SK-N-SH (cell line): ENCODE results near the gene C17orf113. TPM values are rescaled to one million over a fixed set of nuclear protein-coding genes. Genes with fewer than 3 reads are reported as not detected.

Experiments used
- CTCF ChIA-PET: fragments of 300-600, 350-600 bp; formaldehyde crosslinking; extraction: SDS; loops from one replicate; lab custom pipeline; 2021; lab: Yijun Ruan, JAX
- POLR2A ChIA-PET: fragments of 350-600 bp; sonication (Branson Sonifier 250); formaldehyde crosslinking; extraction: SDS; loops from one replicate; lab custom pipeline; 2020; ENCODE audit warnings: antibody characterized with exemption, inconsistent platforms; lab: Yijun Ruan, JAX
- DNase-seq: peaks from one replicate; pipeline ENCODE4 v3.0.0; 2012
- H2AFZ ChIP-seq: fragments of 200-600 bp; sonication (generic); 2 replicates; pipeline ENCODE4 v1.8.1; 2016; ENCODE audit warnings: antibody characterized with exemption, mild to moderate bottlenecking, low read depth
- H3F3A ChIP-seq: fragments of 200-600 bp; sonication (generic); replicated peaks from 2 replicates; pipeline ENCODE3; 2016; ENCODE audit warnings: antibody characterized with exemption, mild to moderate bottlenecking; ENCODE audit not compliant: insufficient read depth
- H3K27ac ChIP-seq, 2 experiments: fragments of 200-500 bp in 1 of 2; fragments of 200-600 bp in 1 of 2; sonication (Bioruptor generic) in 1 of 2; sonication (generic), shearing (Covaris generic) in 1 of 2; 2 replicates each; pipeline versions ENCODE4 v1.5.1 to v1.6.1; 2014 to 2016; ENCODE audit warnings: low read depth in 2 of 2, inconsistent platforms in 1 of 2, low read length in 1 of 2, mild to moderate bottlenecking in 1 of 2, mixed read lengths in 1 of 2
- H3K27me3 ChIP-seq: fragments of 200-600 bp; sonication (generic), shearing (Covaris generic); 2 replicates; pipeline ENCODE4 v1.6.1; 2016; ENCODE audit warnings: mixed run types; ENCODE audit not compliant: insufficient read depth
- H3K36me3 ChIP-seq, 2 experiments: fragments of 200-500 bp in 1 of 2; fragments of 200-600 bp in 1 of 2; sonication (Bioruptor generic) in 1 of 2; sonication (generic) in 1 of 2; replicated peaks in 1 of 2; 2 replicates each; pipeline versions ENCODE3 to v1.5.1; 2014 to 2016; ENCODE audit warnings: low read length in 1 of 2, mild to moderate bottlenecking in 1 of 2; ENCODE audit not compliant: insufficient read depth in 2 of 2, control insufficient read depth in 1 of 2
- H3K4me1 ChIP-seq, 2 experiments: fragments of 200-500 bp in 1 of 2; fragments of 200-600 bp in 1 of 2; sonication (Bioruptor generic) in 1 of 2; sonication (generic), shearing (Covaris generic) in 1 of 2; 2 replicates each; pipeline versions ENCODE4 v1.5.1 to v1.6.1; 2014 to 2016; ENCODE audit warnings: low read depth in 1 of 2, low read length in 1 of 2, mixed run types in 1 of 2; ENCODE audit not compliant: insufficient read depth in 2 of 2, control insufficient read depth in 1 of 2
- H3K4me2 ChIP-seq: fragments of 200-600 bp; sonication (generic), shearing (Covaris generic); 2 replicates; pipeline ENCODE4 v1.6.1; 2017; ENCODE audit warnings: mixed run types
- H3K4me3 ChIP-seq, 2 experiments: fragments of 200-500 bp in 1 of 2; fragments of 200-600 bp in 1 of 2; sonication (Bioruptor generic) in 1 of 2; sonication (generic), shearing (Covaris generic) in 1 of 2; 2 replicates each; pipeline versions ENCODE4 v1.5.1 to v1.8.1; 2014 to 2016; ENCODE audit warnings: low read depth in 2 of 2, inconsistent platforms in 1 of 2, low read length in 1 of 2, mild to moderate bottlenecking in 1 of 2, mixed read lengths in 1 of 2, moderate library complexity in 1 of 2
- H3K79me2 ChIP-seq: fragments of 200-600 bp; sonication (generic); 2 replicates; pipeline ENCODE4 v1.8.1; 2017; ENCODE audit warnings: mild to moderate bottlenecking; ENCODE audit not compliant: insufficient read depth
- H3K9ac ChIP-seq: fragments of 200-600 bp; sonication (generic); 2 replicates; pipeline ENCODE4 v1.6.1; 2017; ENCODE audit warnings: mixed run types
- H3K9me2 ChIP-seq: fragments of 200-600 bp; sonication (generic); 2 replicates; pipeline ENCODE4 v1.6.1; 2017; ENCODE audit warnings: mixed run types
- H3K9me3 ChIP-seq: fragments of 200-600 bp; sonication (generic); 2 replicates; pipeline ENCODE4 v1.6.1; 2017; ENCODE audit warnings: mixed run types, mild to moderate bottlenecking, moderate library complexity
- H4K20me1 ChIP-seq: fragments of 200-600 bp; sonication (generic); 2 replicates; pipeline ENCODE4 v1.6.1; 2017; ENCODE audit warnings: mild to moderate bottlenecking, mixed run types; ENCODE audit not compliant: insufficient read depth
- CHD2 ChIP-seq: fragments of 150-350 bp; IDR thresholded peaks from 2 replicates; pipeline ENCODE4 v1.6.1; 2018; ENCODE audit warnings: low read length; ENCODE audit not compliant: partially characterized antibody
- ELF1 ChIP-seq: IDR thresholded peaks from 2 replicates; pipeline ENCODE4 v1.4.0; 2012
- EP300 ChIP-seq, 2 experiments: IDR thresholded peaks; 2 replicates each; pipeline versions ENCODE4 v1.4.0 to v1.6.1; 2012; ENCODE audit warnings: borderline replicate concordance in 1 of 2, low read depth in 1 of 2, low read length in 1 of 2
- EZH2phosphoT487 ChIP-seq: fragments of 200-600 bp; sonication (generic); IDR thresholded peaks from 2 replicates; pipeline ENCODE4 v1.6.1; 2017; ENCODE audit warnings: low read depth, mixed run types, mild to moderate bottlenecking, antibody characterized with exemption, moderate library complexity, borderline replicate concordance
- FOXJ3 ChIP-seq: sonication (generic); formaldehyde crosslinking; IDR thresholded peaks from 2 replicates; pipeline ENCODE4 v1.5.1; 2020; ENCODE audit warnings: mild to moderate bottlenecking, missing genetic modification reagents
- GATA2 ChIP-seq: sonication (generic); formaldehyde crosslinking; IDR thresholded peaks from 2 replicates; pipeline ENCODE4 v1.5.0; 2020; ENCODE audit warnings: mild to moderate bottlenecking, missing genetic modification reagents
- JUND ChIP-seq: IDR thresholded peaks from 2 replicates; pipeline ENCODE4 v1.4.0; 2012
- MAX ChIP-seq: IDR thresholded peaks from 2 replicates; pipeline ENCODE4 v1.4.0; 2012; ENCODE audit warnings: low read depth
- MEF2A ChIP-seq: IDR thresholded peaks from 2 replicates; pipeline ENCODE4 v1.4.0; 2012; ENCODE audit warnings: low read depth, borderline replicate concordance
- MXI1 ChIP-seq: IDR thresholded peaks from 2 replicates; pipeline ENCODE4 v1.6.1; 2012; ENCODE audit warnings: mild to moderate bottlenecking, low read depth, low read length, improper control_type of control experiment
- NFIC ChIP-seq: IDR thresholded peaks from 2 replicates; pipeline ENCODE4 v1.4.0; 2012; ENCODE audit warnings: borderline replicate concordance
- RAD21 ChIP-seq: IDR thresholded peaks from 2 replicates; pipeline ENCODE4 v1.6.1; 2012; ENCODE audit warnings: mild to moderate bottlenecking, low read length
- RFX5 ChIP-seq: IDR thresholded peaks from 2 replicates; pipeline ENCODE4 v1.6.1; 2012; ENCODE audit warnings: mild to moderate bottlenecking, improper control_type of control experiment, low read length
- RXRA ChIP-seq: IDR thresholded peaks from 2 replicates; pipeline ENCODE4 v1.4.0; 2012; ENCODE audit warnings: low read depth, mild to moderate bottlenecking, borderline replicate concordance
- SIN3A ChIP-seq: IDR thresholded peaks from 2 replicates; pipeline ENCODE4 v1.6.1; 2012; ENCODE audit warnings: low read depth, mild to moderate bottlenecking, low read length, moderate library complexity, borderline replicate concordance
- SMC3 ChIP-seq: IDR thresholded peaks from 2 replicates; pipeline ENCODE4 v1.6.1; 2012; ENCODE audit warnings: low read depth, low read length, improper control_type of control experiment
- TAF1 ChIP-seq: IDR thresholded peaks from 2 replicates; pipeline ENCODE4 v1.6.1; 2012; ENCODE audit warnings: low read depth, mild to moderate bottlenecking, low read length, moderate library complexity, borderline replicate concordance
- YY1 ChIP-seq: IDR thresholded peaks from 2 replicates; pipeline ENCODE4 v1.4.0; 2012; ENCODE audit warnings: low read depth, mild to moderate bottlenecking
- WGBS: methylation state at CpG from one replicate; pipeline ENCODE4 v1.1.6; 2017; ENCODE audit warnings: low lambda C conversion rate; 5-methylcytosine and 5-hydroxymethylcytosine counted together
- polyA plus RNA-seq, 3 experiments: library from polyadenylated mRNA; depleted of rRNA; stranded (reverse); fragments of >200 nt; gene quantifications; 2 replicates each; pipeline ENCODE4 v1.2.3, GENCODE V29; 2012
- TF ChIP-seq, protein P1 (sequence below): IDR thresholded peaks from 2 replicates; pipeline ENCODE4; 2012

Gene C17orf113
- polyA plus RNA-seq, 1 of the 3 experiments (the other 2 are of a cell fraction): 0.44 TPM

GRCh38 chr17:42078396-42079043 lies 28.1 kb upstream of the C17orf113 start:
- WGBS: 86% methylated on average over 8 of the region's 8 CpGs
- Histone ChIP-seq H3F3A (peaks cover 3% of the 10 kb centered on the region), H3K4me2 (no peak overlapping the region), H3K27ac (no peak overlapping the region), H3K4me1 (no peaks in the 10 kb centered on the region), H3K79me2 (no peaks in the 10 kb centered on the region), H3K4me3 (no peak overlapping the region), H4K20me1 (no peaks in the 10 kb centered on the region), H3K9ac (no peak overlapping the region), H3K9me3 (no peaks in the 10 kb centered on the region), H3K36me3 (no peaks in the 10 kb centered on the region), H2AFZ (no peak overlapping the region), H3K9me2 (no peaks in the 10 kb centered on the region), H3K27me3 (no peaks in the 10 kb centered on the region)
- TF ChIP-seq, protein P1, sequence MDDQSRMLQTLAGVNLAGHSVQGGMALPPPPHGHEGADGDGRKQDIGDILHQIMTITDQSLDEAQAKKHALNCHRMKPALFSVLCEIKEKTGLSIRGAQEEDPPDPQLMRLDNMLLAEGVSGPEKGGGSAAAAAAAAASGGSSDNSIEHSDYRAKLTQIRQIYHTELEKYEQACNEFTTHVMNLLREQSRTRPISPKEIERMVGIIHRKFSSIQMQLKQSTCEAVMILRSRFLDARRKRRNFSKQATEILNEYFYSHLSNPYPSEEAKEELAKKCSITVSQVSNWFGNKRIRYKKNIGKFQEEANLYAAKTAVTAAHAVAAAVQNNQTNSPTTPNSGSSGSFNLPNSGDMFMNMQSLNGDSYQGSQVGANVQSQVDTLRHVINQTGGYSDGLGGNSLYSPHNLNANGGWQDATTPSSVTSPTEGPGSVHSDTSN: no peak
- TF ChIP-seq MXI1 (no peak), SIN3A (no peak), CHD2 (no peak), GATA2 (CRISPR knock-in tag) (no peak), MAX (no peak), ELF1 (no peak), FOXJ3 (CRISPR knock-in tag) (no peak), TAF1 (no peak), JUND (no peak), RXRA (no peak), RAD21 (no peak), RFX5 (no peak), SMC3 (no peak), NFIC (no peak), YY1 (no peak), EZH2phosphoT487 (no peak)
- ChIA-PET CTCF (no interaction called here), POLR2A (no interaction called here)
- no peak for DNase-seq

DNA sequence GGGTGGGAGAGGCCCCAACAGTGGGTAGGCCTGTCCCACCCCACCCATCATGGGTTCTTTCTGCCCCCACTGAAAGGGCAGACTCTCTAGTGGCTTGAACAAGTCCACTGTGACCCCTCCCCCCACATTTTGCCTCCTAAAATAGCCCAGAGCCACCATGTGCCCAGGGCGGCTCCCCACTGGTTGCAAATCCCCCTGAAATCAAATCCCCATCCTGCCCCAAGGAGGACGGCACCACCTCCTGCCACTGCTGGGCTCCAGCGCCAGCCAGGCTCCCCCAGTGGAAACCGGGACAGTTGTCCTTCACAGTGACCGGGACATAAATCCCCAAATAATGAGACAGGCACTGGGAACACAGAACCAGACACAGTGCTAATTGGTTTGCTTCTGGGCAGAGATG lies 27.4 kb upstream of the C17orf113 start:
- 83% methylated on average over 5 of the region's 5 CpGs for WGBS
- Histone ChIP-seq H3K9ac (no peak overlapping the region), H3K4me1 (no peaks in the 10 kb centered on the region), H3K79me2 (no peaks in the 10 kb centered on the region), H3K36me3 (no peaks in the 10 kb centered on the region), H3K27me3 (no peaks in the 10 kb centered on the region), H2AFZ (no peak overlapping the region), H3K4me2 (no peak overlapping the region), H4K20me1 (no peaks in the 10 kb centered on the region), H3K27ac (no peak overlapping the region)
- no peak for DNase-seq
- POLR2A ChIA-PET: no interaction called here
- TF ChIP-seq EP300 (IDR thresholded peaks at IDR 0.05; ENCODE audit: borderline replicate concordance in 1 of 2, low read depth in 1 of 2, low read length in 1 of 2) (no peak), RAD21 (no peak), MEF2A (no peak), GATA2 (CRISPR knock-in tag) (no peak)
- TF ChIP-seq, all 33 proteins: peak for 0
- Histone ChIP-seq H3K4me3 (no peak overlapping the region), H3K9me3 (no peaks in the 10 kb centered on the region), H3F3A (peaks cover 6% of the 10 kb centered on the region), H3K9me2 (no peaks in the 10 kb centered on the region)
- CTCF ChIA-PET: interaction anchor here (1.4 to 2.0 kb wide), 2 partner anchors 10 to 24 kb away, joined by 7 to 9 read pairs; no protein-coding TSS in a partner anchor
